ENCODE measurements around the gene TUB.

The TUB gene

DNA sequence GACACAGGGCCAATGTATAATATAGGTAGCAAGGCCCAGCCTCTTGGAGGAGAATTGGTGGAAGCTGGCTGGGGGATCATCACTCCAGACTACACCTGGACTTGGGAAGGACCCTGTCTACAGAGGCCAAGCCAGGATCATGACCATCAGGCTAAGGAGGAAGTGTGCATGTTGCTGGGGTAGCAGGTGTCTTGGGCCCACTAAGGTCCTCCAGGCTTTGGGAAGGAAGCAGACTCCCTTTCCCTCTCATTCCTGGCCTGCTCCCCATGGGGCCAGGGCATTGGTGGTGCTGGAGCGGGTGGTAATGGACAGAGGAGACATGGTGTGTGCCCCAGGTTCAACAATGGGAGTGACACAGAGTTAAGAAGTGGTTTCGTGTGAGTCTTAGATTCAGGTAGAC lies 16.0 kb upstream of the TUB start:
- H3K4me3 ChIP-seq (ENCODE audit: low read depth, low read length), result no peak overlapping the region
- TF ChIP-seq, protein P1, sequence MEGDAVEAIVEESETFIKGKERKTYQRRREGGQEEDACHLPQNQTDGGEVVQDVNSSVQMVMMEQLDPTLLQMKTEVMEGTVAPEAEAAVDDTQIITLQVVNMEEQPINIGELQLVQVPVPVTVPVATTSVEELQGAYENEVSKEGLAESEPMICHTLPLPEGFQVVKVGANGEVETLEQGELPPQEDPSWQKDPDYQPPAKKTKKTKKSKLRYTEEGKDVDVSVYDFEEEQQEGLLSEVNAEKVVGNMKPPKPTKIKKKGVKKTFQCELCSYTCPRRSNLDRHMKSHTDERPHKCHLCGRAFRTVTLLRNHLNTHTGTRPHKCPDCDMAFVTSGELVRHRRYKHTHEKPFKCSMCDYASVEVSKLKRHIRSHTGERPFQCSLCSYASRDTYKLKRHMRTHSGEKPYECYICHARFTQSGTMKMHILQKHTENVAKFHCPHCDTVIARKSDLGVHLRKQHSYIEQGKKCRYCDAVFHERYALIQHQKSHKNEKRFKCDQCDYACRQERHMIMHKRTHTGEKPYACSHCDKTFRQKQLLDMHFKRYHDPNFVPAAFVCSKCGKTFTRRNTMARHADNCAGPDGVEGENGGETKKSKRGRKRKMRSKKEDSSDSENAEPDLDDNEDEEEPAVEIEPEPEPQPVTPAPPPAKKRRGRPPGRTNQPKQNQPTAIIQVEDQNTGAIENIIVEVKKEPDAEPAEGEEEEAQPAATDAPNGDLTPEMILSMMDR (conservative IDR thresholded peaks at IDR 0.05; ENCODE audit: low read depth, low read length), result no peak
- DNase-seq (ENCODE audit: low read depth), result no peak

DNA sequence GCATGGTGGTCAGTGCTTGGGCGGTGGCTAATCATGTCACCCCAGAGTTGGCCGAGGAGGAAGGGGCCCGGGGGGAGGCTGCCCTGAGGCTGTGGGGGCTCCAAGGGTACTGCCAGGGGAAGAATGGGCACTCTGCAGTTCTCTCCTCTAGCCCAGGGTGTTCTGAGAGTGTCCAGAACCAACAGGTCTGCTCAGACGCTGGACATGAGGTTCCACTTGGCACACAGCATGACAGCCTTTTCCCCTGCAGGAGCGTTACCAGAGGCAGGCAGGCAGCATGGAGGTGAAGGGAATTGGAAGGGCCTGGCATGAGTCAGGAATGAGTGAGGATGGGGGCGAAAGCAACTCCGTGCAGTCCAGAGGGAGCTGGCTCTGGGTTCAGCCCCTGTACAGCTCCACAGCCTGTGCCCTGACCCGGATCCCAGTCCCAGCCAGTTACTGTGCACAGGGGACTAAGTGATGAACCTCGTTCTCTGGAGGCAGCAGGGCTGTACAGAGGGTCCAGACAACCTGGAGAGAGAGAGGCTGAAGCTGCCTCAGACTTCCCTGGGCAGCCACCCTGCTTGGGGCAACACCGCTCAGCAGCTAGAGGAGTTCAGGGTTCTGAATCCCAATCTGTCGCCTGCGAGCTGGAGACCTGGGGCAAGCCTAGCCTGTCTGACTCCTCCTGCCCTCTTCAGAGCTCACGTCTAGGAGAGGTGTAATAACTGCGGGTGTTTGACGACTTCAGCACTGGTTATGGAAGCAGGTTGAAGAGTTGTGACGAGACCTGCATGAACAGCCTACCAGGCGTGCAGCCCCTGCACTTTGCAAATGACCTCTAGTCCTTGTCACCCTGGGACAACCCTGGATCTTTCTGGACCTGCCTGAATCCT lies 14.7 kb upstream of the TUB start:
- H3K4me3 ChIP-seq (ENCODE audit: low read depth, low read length), result no peak overlapping the region
- no peak for DNase-seq (ENCODE audit: low read depth)
- TF ChIP-seq, protein P1 (conservative IDR thresholded peaks at IDR 0.05; ENCODE audit: low read depth, low read length), result no peak

GRCh38 chr11:8066911-8067455 lies 14.0 kb upstream of the TUB start:
- TF ChIP-seq, protein P1 (conservative IDR thresholded peaks at IDR 0.05; ENCODE audit: low read depth, low read length), result no peak
- peak; percentile 56 for DNase-seq (ENCODE audit: low read depth)
- no peak overlapping the region for H3K4me3 ChIP-seq (ENCODE audit: low read depth, low read length)

DNA sequence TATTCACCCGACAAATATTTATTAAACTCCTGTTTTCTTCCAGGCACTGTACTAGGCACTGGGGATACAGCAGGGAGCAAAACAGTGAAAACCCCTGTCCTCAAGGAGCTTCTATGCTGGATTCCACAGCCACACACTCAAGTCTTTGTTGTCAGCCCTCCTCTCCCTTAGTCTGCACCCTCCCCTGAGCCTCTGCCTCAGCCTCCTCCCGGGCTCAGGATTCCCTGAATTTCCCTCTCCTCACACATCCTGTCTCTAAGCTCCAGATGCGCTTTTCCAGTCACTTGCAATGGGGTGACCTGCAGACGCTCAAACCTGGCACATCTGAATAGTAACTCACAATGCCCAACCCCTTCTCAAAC lies 13.5 kb upstream of the TUB start:
- H3K4me3 ChIP-seq (ENCODE audit: low read depth, low read length), result no peak overlapping the region
- DNase-seq (ENCODE audit: low read depth), result no peak
- TF ChIP-seq, protein P1 (conservative IDR thresholded peaks at IDR 0.05; ENCODE audit: low read depth, low read length), result no peak

- H3K4me3 ChIP-seq (ENCODE audit: low read depth, low read length), result no peak overlapping the region
- no peak for DNase-seq (ENCODE audit: low read depth)
- TF ChIP-seq, protein P1 (conservative IDR thresholded peaks at IDR 0.05; ENCODE audit: low read depth, low read length), result no peak
These were observed 13.0 kb upstream of the TUB start for GRCh38 chr11:8067929-8068575.

GRCh38 chr11:8068605-8069221 lies 12.3 kb upstream of the TUB start:
- DNase-seq (ENCODE audit: low read depth), result peak; percentile 90
- TF ChIP-seq, protein P1 (conservative IDR thresholded peaks at IDR 0.05; ENCODE audit: low read depth, low read length), result no peak
- H3K4me3 ChIP-seq (ENCODE audit: low read depth, low read length), result peak overlapping the region; percentile 26

All from choroid plexus epithelial cell (primary cell).